Measurements from ENCODE around the gene ADORA2A. TPM values are rescaled to one million over a fixed set of nuclear protein-coding genes. Genes with fewer than 3 reads are reported as not detected.

ADORA2A gene
- total RNA-seq, 1 donor from 2014 or later: 10.4 TPM

DNA sequence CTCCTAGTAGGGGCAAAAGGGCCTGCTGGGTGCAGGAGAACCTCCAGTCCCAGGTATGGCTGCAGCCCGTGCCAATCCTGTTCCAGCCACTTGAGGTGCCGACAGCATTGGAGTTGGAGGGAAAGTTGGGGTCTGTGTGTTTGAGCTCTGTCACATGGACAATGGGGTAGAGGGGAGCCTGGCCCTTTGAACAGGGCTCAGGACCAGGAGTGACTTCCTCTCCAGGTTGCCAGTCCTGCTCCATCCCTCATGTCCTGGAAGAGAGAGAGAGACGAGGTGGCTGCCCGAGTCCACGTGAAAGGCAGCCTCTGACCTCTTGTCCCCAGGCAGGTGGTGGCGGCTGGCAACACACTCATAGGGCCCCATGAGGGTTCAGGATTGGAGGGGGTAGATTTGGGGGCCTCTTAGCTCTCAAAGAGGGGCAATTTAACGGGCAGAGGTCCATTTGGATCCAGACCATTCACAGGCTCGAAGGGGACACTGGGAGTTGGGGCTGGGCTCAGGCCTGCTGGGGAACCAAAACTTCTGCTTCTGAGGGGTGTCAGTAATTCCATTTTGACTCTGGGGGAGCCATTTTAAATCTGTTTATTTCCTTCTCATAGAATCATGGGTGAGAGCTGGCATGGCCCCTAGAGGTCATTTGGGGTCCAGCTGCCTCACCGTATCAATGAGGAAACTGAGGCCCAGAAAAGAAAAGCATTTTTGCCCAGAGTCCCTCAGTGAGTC, 4.1 kb downstream of the ADORA2A start:
- H3K4me1 ChIP-seq (ENCODE audit: control insufficient read depth in 3 of 3, insufficient read depth in 3 of 3, low read length in 3 of 3): peaks cover 38 to 66% (median 53%) of the 10 kb centered on the region in 3 donors

GRCh38 chr22:24432059-24432853, 4.9 kb downstream of the ADORA2A start:
- Histone ChIP-seq H3K27me3 (ENCODE audit: control insufficient read depth in 3 of 3, insufficient read depth in 3 of 3, low read length in 3 of 3) (no peaks in the 10 kb centered on the region), H3K4me1 (ENCODE audit: control insufficient read depth in 3 of 3, insufficient read depth in 3 of 3, low read length in 3 of 3) (peaks cover 38 to 63% (median 53%) of the 10 kb centered on the region in 3 donors), H3K36me3 (ENCODE audit: control insufficient read depth in 3 of 3, insufficient read depth in 3 of 3, low read length in 3 of 3) (no peaks in the 10 kb centered on the region), H3K27ac (ENCODE audit: low read depth, low read length) (no peak overlapping the region), H3K4me3 (ENCODE audit: low read length in 3 of 3) (no peak overlapping the region), H3K9ac (ENCODE audit: low read depth in 1 of 3, low read length in 3 of 3) (peak overlapping the region in 1 of 3 donors; percentile 25), H3K9me3 (ENCODE audit: control insufficient read depth in 3 of 3, low read length in 3 of 3) (no peaks in the 10 kb centered on the region)

More for the DNA sequence above, 4.1 kb downstream of the ADORA2A start:
- no peaks in the 10 kb centered on the region for H3K27me3 ChIP-seq (ENCODE audit: control insufficient read depth in 3 of 3, insufficient read depth in 3 of 3, low read length in 3 of 3)
- H3K36me3 ChIP-seq (ENCODE audit: control insufficient read depth in 3 of 3, insufficient read depth in 3 of 3, low read length in 3 of 3): no peaks in the 10 kb centered on the region
- H3K9ac ChIP-seq (ENCODE audit: low read depth in 1 of 3, low read length in 3 of 3): peak overlapping the region in 1 of 3 donors; percentile 25
- H3K4me3 ChIP-seq (ENCODE audit: low read length in 3 of 3): no peak overlapping the region
- H3K27ac ChIP-seq (ENCODE audit: low read depth, low read length): no peak overlapping the region
- H3K9me3 ChIP-seq (ENCODE audit: control insufficient read depth in 3 of 3, low read length in 3 of 3): no peaks in the 10 kb centered on the region

DNA sequence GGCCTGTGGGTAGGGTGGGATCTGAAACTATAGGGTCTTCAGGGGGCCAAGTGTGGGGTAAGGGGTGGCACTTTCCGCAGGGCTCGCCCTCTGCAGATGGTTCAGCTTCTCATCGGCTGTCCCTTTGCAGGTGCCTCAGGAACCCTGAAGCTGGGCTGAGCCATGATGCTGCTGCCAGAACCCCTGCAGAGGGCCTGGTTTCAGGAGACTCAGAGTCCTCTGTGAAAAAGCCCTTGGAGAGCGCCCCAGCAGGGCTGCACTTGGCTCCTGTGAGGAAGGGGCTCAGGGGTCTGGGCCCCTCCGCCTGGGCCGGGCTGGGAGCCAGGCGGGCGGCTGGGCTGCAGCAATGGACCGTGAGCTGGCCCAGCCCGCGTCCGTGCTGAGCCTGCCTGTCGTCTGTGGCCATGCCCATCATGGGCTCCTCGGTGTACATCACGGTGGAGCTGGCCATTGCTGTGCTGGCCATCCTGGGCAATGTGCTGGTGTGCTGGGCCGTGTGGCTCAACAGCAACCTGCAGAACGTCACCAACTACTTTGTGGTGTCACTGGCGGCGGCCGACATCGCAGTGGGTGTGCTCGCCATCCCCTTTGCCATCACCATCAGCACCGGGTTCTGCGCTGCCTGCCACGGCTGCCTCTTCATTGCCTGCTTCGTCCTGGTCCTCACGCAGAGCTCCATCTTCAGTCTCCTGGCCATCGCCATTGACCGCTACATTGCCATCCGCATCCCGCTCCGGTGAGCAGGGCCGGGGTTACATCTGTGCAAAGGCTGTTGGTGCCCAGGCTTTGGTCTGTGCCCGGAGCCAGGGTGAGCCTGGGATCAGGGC, 5.8 kb downstream of the ADORA2A start:
- H3K9me3 ChIP-seq (ENCODE audit: control insufficient read depth in 3 of 3, low read length in 3 of 3): no peaks in the 10 kb centered on the region
- peak overlapping the region; percentile 83 for H3K27ac ChIP-seq (ENCODE audit: low read depth, low read length)
- H3K27me3 ChIP-seq (ENCODE audit: control insufficient read depth in 3 of 3, insufficient read depth in 3 of 3, low read length in 3 of 3): no peaks in the 10 kb centered on the region
- H3K36me3 ChIP-seq (ENCODE audit: control insufficient read depth in 3 of 3, insufficient read depth in 3 of 3, low read length in 3 of 3): no peaks in the 10 kb centered on the region
- no peak overlapping the region for H3K4me3 ChIP-seq (ENCODE audit: low read length in 3 of 3)
- H3K4me1 ChIP-seq (ENCODE audit: control insufficient read depth in 3 of 3, insufficient read depth in 3 of 3, low read length in 3 of 3): peaks cover 38 to 61% (median 53%) of the 10 kb centered on the region in 3 donors
- H3K9ac ChIP-seq (ENCODE audit: low read depth in 1 of 3, low read length in 3 of 3): peak overlapping the region in 1 of 3 donors; percentile 25

GRCh38 chr22:24433828-24434470, 6.5 kb downstream of the ADORA2A start:
- no peaks in the 10 kb centered on the region for H3K27me3 ChIP-seq (ENCODE audit: control insufficient read depth in 3 of 3, insufficient read depth in 3 of 3, low read length in 3 of 3)
- no peak overlapping the region for H3K4me3 ChIP-seq (ENCODE audit: low read length in 3 of 3)
- H3K36me3 ChIP-seq (ENCODE audit: control insufficient read depth in 3 of 3, insufficient read depth in 3 of 3, low read length in 3 of 3): no peaks in the 10 kb centered on the region
- no peaks in the 10 kb centered on the region for H3K9me3 ChIP-seq (ENCODE audit: control insufficient read depth in 3 of 3, low read length in 3 of 3)
- peak overlapping the region; percentile 83 for H3K27ac ChIP-seq (ENCODE audit: low read depth, low read length)
- H3K9ac ChIP-seq (ENCODE audit: low read depth in 1 of 3, low read length in 3 of 3): no peak overlapping the region
- H3K4me1 ChIP-seq (ENCODE audit: control insufficient read depth in 3 of 3, insufficient read depth in 3 of 3, low read length in 3 of 3): peaks cover 38 to 57% (median 49%) of the 10 kb centered on the region in 3 donors

DNA sequence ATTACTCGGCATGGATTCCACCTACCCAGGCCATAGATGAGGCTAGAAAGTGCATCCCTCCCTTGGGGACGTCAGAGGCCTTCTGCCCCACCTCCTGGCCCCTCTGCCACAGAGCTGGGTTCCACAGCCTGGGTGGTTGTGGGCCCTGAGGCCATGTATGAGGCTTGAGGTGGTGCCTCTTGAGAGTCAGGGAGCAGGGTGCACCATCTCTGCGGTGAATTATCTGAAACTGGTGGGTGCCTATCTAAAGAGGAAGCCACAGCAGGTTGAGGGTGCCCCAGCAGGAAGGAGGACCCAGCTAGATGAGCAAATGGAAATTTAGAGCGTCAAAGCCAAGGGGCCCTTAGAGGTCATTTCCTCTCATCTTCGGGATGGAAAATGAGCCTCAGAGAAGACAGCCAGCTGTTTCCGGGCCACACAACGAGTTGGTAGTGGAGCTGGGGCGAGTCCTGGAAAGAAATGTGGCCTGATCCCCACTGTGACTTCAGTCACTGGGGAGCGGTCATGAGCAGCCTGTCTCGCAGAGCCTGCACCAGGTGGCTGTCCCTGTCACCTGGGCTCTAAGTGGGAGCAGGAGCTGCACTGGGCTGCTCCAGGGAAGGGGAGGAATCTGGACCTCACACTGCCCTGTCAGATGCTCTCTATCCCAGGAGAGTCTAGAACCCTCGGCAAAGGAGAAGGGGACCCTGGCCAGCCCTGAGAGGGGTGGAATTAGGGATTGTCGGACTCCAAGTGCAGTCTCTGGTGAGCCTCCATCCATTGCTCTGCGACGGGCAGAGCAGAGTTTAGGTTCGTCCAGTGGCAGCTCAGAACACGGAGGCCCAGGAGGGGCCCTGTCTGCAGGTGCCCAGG, 7.3 kb downstream of the ADORA2A start:
- Histone ChIP-seq H3K4me1 (ENCODE audit: control insufficient read depth in 3 of 3, insufficient read depth in 3 of 3, low read length in 3 of 3) (peaks cover 38 to 52% (median 47%) of the 10 kb centered on the region in 3 donors), H3K9ac (ENCODE audit: low read depth in 1 of 3, low read length in 3 of 3) (no peak overlapping the region), H3K36me3 (ENCODE audit: control insufficient read depth in 3 of 3, insufficient read depth in 3 of 3, low read length in 3 of 3) (no peaks in the 10 kb centered on the region), H3K4me3 (ENCODE audit: low read length in 3 of 3) (peak overlapping the region in 1 of 3 donors; percentile 35), H3K9me3 (ENCODE audit: control insufficient read depth in 3 of 3, low read length in 3 of 3) (no peaks in the 10 kb centered on the region), H3K27me3 (ENCODE audit: control insufficient read depth in 3 of 3, insufficient read depth in 3 of 3, low read length in 3 of 3) (no peaks in the 10 kb centered on the region), H3K27ac (ENCODE audit: low read depth, low read length) (peak overlapping the region; percentile 83)

DNA sequence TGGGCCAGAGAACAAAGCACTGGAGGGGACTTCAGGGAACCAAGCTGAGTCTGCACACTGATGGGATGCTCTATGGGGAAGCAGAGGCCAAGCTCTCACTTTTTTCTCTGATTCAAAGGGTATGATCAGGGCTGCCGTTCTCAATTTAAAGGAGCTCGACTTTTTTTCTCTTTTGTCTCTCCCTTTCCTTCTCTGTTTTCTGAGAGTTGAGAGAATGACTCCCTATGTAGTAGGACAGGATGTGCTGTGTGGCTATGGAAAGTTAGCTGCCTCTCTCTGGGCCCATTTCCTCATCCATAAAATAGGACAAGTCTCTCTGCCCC, 7.9 kb downstream of the ADORA2A start:
- no peaks in the 10 kb centered on the region for H3K27me3 ChIP-seq (ENCODE audit: control insufficient read depth in 3 of 3, insufficient read depth in 3 of 3, low read length in 3 of 3)
- H3K4me3 ChIP-seq (ENCODE audit: low read length in 3 of 3): no peak overlapping the region
- H3K9ac ChIP-seq (ENCODE audit: low read depth in 1 of 3, low read length in 3 of 3): no peak overlapping the region
- peak overlapping the region; percentile 83 for H3K27ac ChIP-seq (ENCODE audit: low read depth, low read length)
- H3K36me3 ChIP-seq (ENCODE audit: control insufficient read depth in 3 of 3, insufficient read depth in 3 of 3, low read length in 3 of 3): no peaks in the 10 kb centered on the region
- H3K9me3 ChIP-seq (ENCODE audit: control insufficient read depth in 3 of 3, low read length in 3 of 3): no peaks in the 10 kb centered on the region
- peaks cover 39 to 48% (median 46%) of the 10 kb centered on the region in 3 donors for H3K4me1 ChIP-seq (ENCODE audit: control insufficient read depth in 3 of 3, insufficient read depth in 3 of 3, low read length in 3 of 3)

DNA sequence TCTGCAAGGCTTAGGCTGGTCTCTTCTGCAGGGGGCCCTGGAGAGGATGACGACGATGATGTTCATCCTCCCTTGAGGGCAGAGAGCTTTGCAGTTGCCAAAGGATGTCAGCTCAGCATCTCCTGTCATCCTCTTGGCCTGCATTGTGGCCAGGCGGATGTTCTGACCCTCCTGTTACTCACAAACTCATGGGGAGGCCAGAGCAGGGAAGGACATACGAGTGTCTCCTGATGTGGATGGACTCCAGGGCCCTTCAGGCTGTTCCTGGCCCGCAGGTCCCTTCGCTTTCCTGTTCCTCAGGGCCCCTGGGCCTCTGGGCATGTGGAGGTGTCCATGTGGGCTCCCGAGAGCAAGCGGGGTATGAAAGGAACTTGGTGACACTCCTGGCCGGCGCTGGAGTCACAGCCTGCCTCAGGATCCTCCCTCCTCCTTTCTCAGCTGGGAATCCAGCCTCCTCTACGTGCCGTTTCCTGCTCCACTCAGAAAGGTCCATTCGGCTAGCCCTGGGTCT, 8.5 kb downstream of the ADORA2A start:
- H3K4me1 ChIP-seq (ENCODE audit: control insufficient read depth in 3 of 3, insufficient read depth in 3 of 3, low read length in 3 of 3): peaks cover 45 to 52% (median 51%) of the 10 kb centered on the region in 3 donors
- no peaks in the 10 kb centered on the region for H3K27me3 ChIP-seq (ENCODE audit: control insufficient read depth in 3 of 3, insufficient read depth in 3 of 3, low read length in 3 of 3)
- H3K36me3 ChIP-seq (ENCODE audit: control insufficient read depth in 3 of 3, insufficient read depth in 3 of 3, low read length in 3 of 3): no peaks in the 10 kb centered on the region

DNA sequence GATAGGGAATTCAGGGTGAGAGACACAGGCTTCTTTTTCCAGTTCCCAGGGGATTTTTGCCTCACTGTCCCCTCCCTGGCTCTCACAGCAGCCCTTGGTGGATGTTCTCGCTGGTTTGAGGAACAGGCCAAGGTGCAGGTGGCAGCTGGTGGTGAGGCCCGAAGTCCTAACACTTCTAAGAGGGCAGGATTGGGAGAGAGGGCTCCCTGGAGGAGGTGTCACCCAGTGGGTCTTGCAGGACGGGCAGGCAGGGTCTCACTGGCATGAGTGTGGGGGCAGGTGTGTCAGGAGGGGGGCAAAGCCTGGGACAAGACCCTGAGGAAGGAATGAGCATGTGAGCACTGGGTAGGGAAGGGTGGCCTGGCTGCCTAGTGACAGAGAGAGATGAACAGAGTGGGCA, 9.2 kb downstream of the ADORA2A start:
- H3K9ac ChIP-seq (ENCODE audit: low read depth in 1 of 3, low read length in 3 of 3): peak overlapping the region in 1 of 3 donors; percentile 45
- H3K36me3 ChIP-seq (ENCODE audit: control insufficient read depth in 3 of 3, insufficient read depth in 3 of 3, low read length in 3 of 3): no peaks in the 10 kb centered on the region
- H3K27ac ChIP-seq (ENCODE audit: low read depth, low read length): peak overlapping the region; percentile 83
- H3K9me3 ChIP-seq (ENCODE audit: control insufficient read depth in 3 of 3, low read length in 3 of 3): no peaks in the 10 kb centered on the region
- peaks cover 45 to 57% (median 52%) of the 10 kb centered on the region in 3 donors for H3K4me1 ChIP-seq (ENCODE audit: control insufficient read depth in 3 of 3, insufficient read depth in 3 of 3, low read length in 3 of 3)
- no peak overlapping the region for H3K4me3 ChIP-seq (ENCODE audit: low read length in 3 of 3)
- no peaks in the 10 kb centered on the region for H3K27me3 ChIP-seq (ENCODE audit: control insufficient read depth in 3 of 3, insufficient read depth in 3 of 3, low read length in 3 of 3)

More for the DNA sequence above, 8.5 kb downstream of the ADORA2A start:
- no peak overlapping the region for H3K4me3 ChIP-seq (ENCODE audit: low read length in 3 of 3)
- H3K9ac ChIP-seq (ENCODE audit: low read depth in 1 of 3, low read length in 3 of 3): no peak overlapping the region
- peak overlapping the region; percentile 83 for H3K27ac ChIP-seq (ENCODE audit: low read depth, low read length)
- no peaks in the 10 kb centered on the region for H3K9me3 ChIP-seq (ENCODE audit: control insufficient read depth in 3 of 3, low read length in 3 of 3)
